Measurements from ENCODE around the gene MDM4. TPM values are rescaled to one million over a fixed set of nuclear protein-coding genes. Genes with fewer than 3 reads are reported as not detected.
A peak's percentile ranks its signal among the peaks of the same experiment; 100 is the strongest.

Gene MDM4
- 35.8 and 43.5 TPM in 2 replicates for total RNA-seq

GRCh38 chr1:204516180-204516879 lies at the start of gene MDM4:
Gene MDM4 (plus strand): TSS chr1:204516406. CDS start chr1:204525519, 9,113 bp downstream.

DNA sequence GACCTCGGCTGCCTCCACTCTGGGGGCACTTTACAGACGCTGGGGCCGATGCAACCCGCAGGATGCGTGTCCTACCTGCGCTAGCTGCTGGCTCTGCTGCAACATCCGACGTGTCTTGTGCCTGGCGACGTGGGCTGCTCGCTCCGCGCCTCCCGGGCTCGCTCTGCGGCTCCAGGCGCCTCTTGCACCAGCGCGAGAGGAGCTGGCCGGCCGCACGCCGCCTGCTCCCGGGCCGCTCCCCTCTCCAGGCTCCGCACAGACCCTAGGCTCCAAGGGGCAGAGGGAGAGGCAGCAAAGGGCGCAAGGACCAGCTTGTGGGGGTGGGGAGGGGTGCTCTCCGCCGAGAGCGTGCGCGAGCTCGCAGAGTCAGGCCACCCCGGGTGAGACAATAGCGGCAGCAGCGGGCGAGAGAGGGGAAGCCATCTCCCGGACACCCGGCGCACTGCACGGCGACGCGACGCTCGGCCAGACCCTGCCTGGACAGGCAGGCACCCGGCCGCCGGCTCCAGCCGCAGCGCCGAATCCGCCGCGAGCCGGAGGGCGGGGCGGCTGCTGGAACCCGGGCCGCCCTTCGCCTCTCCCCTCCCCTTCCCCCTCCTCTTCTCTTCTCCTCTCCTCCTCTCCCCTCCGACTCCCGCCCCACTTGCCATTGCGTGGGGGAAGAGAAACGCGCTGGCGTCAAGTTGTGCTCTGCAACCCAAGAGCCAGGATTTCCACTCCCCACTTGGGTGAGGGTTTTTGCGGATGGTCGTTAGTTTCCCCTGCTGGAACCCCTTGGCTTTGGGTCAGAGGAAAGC lies 21.7 kb upstream of the MDM4 start, which contains the start of gene PIK3C2B:
Gene PIK3C2B (minus strand): TSS at position 525 of the 797 bp plus-strand sequence. CDS start 25,003 bp downstream, outside the sequence.

Small RNA genes within 50 kb of the gene (small RNA-seq; reads per million reads assigned to genes)
- gene RNA5SP74 (ENCODE audit: low replicate concordance), result 6.7 reads per million, percentile 91 among the genes with 10 or more reads in this experiment

Other genes starting within 250 kb of the MDM4 start
- gene PLEKHA6, start 156.5 kb upstream of the MDM4 start, total RNA-seq, result 0.44 and 0.57 TPM in 2 replicates
- gene PPP1R15B, start 104.6 kb upstream of the MDM4 start, total RNA-seq, result 37.0 and 47.1 TPM in 2 replicates
- 0.57 and 3.9 TPM in 2 replicates for gene PIK3C2B, start 21.6 kb upstream of the MDM4 start, total RNA-seq
- gene LRRN2, start 169.3 kb downstream of the MDM4 start, total RNA-seq, result not detected in 2 replicates

All from placental pericyte (primary cell).